K562 (cell line): ENCODE measurements around the gene TJAP1. TPM values are rescaled to one million over a fixed set of nuclear protein-coding genes. Genes with fewer than 3 reads are reported as not detected.

Experiments
- CREM ChIP-seq: IDR thresholded peaks from 2 replicates; pipeline ENCODE4 v1.6.1; 2014; ENCODE audit warnings: antibody characterized with exemption, low read depth
- DNMT1 ChIP-seq: fragments of 450-650 bp; IDR thresholded peaks from 2 replicates; pipeline ENCODE4 v1.6.1; 2016; ENCODE audit warnings: antibody characterized with exemption, mild to moderate bottlenecking
- DPF2 ChIP-seq: fragments of 450-650 bp; IDR thresholded peaks from 2 replicates; pipeline ENCODE4 v1.6.1; 2016
- MCM7 ChIP-seq, 2 experiments: fragments of 450-650 bp; IDR thresholded peaks; 2 replicates each; pipeline ENCODE4 v1.6.1; 2016 to 2018
- PHF20 ChIP-seq: fragments of 450-650 bp; IDR thresholded peaks from 2 replicates; pipeline ENCODE4 v1.6.1; 2018; ENCODE audit not compliant: partially characterized antibody
- SAFB2 ChIP-seq: fragments of 200-400 bp; formaldehyde crosslinking; IDR thresholded peaks from 2 replicates; pipeline ENCODE4 v1.6.1; 2018; ENCODE audit warnings: borderline replicate concordance, low read length, low read depth, moderate library complexity; ENCODE audit not compliant: severe bottlenecking
- TRIM24 ChIP-seq, 2 experiments: fragments of 450-650 bp; IDR thresholded peaks; 2 replicates each; pipeline ENCODE4 v1.6.1; 2016
- ZFP30 ChIP-seq: fragments of 250-450 bp; sonication (Bioruptor Pico); IDR thresholded peaks from 2 replicates; pipeline ENCODE4 v1.8.0; 2022; ENCODE audit warnings: moderate library complexity, mild to moderate bottlenecking, inconsistent platforms, borderline replicate concordance
- ZNF589 ChIP-seq: fragments of 200-800 bp; sonication (Bioruptor generic); IDR thresholded peaks from 2 replicates; pipeline ENCODE4 v1.6.1; 2016; ENCODE audit warnings: low read depth, missing genetic modification characterization, missing compliant biosample characterization
- ZNF668 ChIP-seq: fragments of 250-450 bp; sonication (Bioruptor Pico); IDR thresholded peaks from 2 replicates; pipeline ENCODE4 v1.8.0; 2022; ENCODE audit warnings: mild to moderate bottlenecking, inconsistent platforms
- ZSCAN32 ChIP-seq: fragments of 450-650 bp; formaldehyde crosslinking; IDR thresholded peaks from 2 replicates; pipeline ENCODE4 v1.4.0; 2020; ENCODE audit warnings: mild to moderate bottlenecking, moderate library complexity
- polyA plus RNA-seq, 8 experiments: library from polyadenylated mRNA; depleted of rRNA in 4 of 8; stranded (reverse) in 5 of 8; unstranded in 3 of 8; fragments of >200 nt; fragmentation: Nextera tagmentation in 2 of 8; fragmentation: Illumina TruSeq in 1 of 8; extraction: Ambion mirVana in 2 of 8; extraction: Trizol in 1 of 8; gene quantifications; 2 replicates each; pipeline versions ENCODE4 v1.2.1 to v1.2.3, GENCODE V29; 2011 to 2014; ENCODE audit warnings: inconsistent platforms in 1 of 8, missing spikeins in 1 of 8
- total RNA-seq, 7 experiments: library from RNA; depleted of rRNA in 6 of 7; stranded (reverse); fragments of >200 nt in 6 of 7; fragmentation: Illumina TruSeq in 2 of 7; extraction: Trizol in 2 of 7; gene quantifications; 2 replicates each; pipeline versions ENCODE4 v1.2.1 to v1.2.3, GENCODE V29; 2011 to 2021; ENCODE audit warnings: low replicate concordance in 1 of 7
- TF ChIP-seq, protein P1 (sequence below), 2 experiments: fragments of 450-650 bp; formaldehyde crosslinking in 1 of 2; IDR thresholded peaks; 2 replicates each; pipeline versions ENCODE4 v1.4.0 to v1.6.1; 2014 to 2020; ENCODE audit warnings: mild to moderate bottlenecking in 2 of 2, borderline replicate concordance in 1 of 2, low read depth in 1 of 2
- TF ChIP-seq, protein P2 (sequence below), 2 experiments: IDR thresholded peaks; 2 replicates each; pipeline ENCODE4 v1.6.1; 2011; ENCODE audit warnings: borderline replicate concordance in 1 of 2, control low read depth in 1 of 2, low read depth in 1 of 2, low read length in 1 of 2, mild to moderate bottlenecking in 1 of 2, mixed read lengths in 1 of 2, moderate library complexity in 1 of 2; ENCODE audit not compliant: insufficient read depth in 1 of 2, insufficient read length in 1 of 2, poor library complexity in 1 of 2, severe bottlenecking in 1 of 2; ENCODE audit errors: extremely low read depth in 1 of 2

Gene TJAP1
- total and polyA plus RNA-seq, 9 of the 15 experiments (the other 6 are each of a cell fraction or from before 2014, with no cell fraction given) = 0.06 to 35.8 (median 16.2) TPM

DNA sequence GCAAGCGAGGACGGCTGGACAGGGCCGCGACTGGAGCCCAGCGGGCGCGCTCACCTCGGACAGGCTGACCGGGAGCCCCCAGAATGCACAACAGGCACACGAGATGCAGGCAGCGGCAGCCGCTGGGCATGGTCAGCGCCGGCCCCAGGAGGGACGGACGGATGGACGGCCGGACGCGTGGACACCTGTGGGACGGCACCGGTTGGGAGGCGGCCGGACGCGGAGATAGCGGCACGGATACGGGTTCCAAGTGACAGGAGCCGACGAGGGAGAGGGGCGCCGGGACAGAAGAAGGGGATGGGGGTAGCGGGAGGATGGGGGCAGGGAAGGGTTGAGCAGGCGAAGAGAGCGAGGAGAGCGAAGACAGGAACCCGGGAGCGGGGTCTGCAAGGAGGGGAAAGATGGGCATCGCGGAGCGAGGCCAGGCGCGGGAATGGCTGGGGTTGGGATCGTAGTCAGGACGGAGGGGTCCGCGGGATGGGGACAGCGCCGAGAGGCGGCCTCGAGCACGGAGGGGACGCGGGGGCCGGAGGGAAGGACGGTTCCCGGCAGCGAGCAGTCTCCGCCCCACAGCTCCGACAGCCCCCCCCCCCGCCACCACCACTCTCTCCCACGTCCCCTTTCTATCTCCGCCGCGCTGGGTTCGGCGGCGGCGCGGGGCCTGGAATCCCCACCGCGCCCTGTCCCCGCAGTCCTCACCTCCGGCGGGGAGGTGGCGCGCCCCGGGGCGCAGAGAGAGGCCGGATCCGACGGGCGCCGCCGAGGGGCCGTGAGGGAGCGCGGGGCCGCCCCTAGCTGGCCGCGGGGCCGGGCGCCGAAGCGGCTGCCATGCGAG lies 22.5 kb upstream of the TJAP1 start (continued):
- TF ChIP-seq, protein P1, sequence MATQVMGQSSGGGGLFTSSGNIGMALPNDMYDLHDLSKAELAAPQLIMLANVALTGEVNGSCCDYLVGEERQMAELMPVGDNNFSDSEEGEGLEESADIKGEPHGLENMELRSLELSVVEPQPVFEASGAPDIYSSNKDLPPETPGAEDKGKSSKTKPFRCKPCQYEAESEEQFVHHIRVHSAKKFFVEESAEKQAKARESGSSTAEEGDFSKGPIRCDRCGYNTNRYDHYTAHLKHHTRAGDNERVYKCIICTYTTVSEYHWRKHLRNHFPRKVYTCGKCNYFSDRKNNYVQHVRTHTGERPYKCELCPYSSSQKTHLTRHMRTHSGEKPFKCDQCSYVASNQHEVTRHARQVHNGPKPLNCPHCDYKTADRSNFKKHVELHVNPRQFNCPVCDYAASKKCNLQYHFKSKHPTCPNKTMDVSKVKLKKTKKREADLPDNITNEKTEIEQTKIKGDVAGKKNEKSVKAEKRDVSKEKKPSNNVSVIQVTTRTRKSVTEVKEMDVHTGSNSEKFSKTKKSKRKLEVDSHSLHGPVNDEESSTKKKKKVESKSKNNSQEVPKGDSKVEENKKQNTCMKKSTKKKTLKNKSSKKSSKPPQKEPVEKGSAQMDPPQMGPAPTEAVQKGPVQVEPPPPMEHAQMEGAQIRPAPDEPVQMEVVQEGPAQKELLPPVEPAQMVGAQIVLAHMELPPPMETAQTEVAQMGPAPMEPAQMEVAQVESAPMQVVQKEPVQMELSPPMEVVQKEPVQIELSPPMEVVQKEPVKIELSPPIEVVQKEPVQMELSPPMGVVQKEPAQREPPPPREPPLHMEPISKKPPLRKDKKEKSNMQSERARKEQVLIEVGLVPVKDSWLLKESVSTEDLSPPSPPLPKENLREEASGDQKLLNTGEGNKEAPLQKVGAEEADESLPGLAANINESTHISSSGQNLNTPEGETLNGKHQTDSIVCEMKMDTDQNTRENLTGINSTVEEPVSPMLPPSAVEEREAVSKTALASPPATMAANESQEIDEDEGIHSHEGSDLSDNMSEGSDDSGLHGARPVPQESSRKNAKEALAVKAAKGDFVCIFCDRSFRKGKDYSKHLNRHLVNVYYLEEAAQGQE (IDR thresholded peaks at IDR 0.05; ENCODE audit: borderline replicate concordance) = peak; percentile 83; the same call in 1 of the 2 replicates
- TF ChIP-seq, protein P1 (CRISPR knock-in tag; IDR thresholded peaks at IDR 0.05; ENCODE audit: low read depth) = no peak
- TF ChIP-seq ZNF668 = no peak
- peak; percentile 71; the same call in 1 of the 2 replicates for TF ChIP-seq CREM
- TF ChIP-seq DNMT1 = no peak
- no peak for TF ChIP-seq MCM7 (IDR thresholded peaks at IDR 0.05)
- TF ChIP-seq, protein P2, sequence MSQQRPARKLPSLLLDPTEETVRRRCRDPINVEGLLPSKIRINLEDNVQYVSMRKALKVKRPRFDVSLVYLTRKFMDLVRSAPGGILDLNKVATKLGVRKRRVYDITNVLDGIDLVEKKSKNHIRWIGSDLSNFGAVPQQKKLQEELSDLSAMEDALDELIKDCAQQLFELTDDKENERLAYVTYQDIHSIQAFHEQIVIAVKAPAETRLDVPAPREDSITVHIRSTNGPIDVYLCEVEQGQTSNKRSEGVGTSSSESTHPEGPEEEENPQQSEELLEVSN (IDR thresholded peaks at IDR 0.05; ENCODE audit: borderline replicate concordance in 1 of 2, extremely low read depth in 1 of 2, insufficient read depth in 1 of 2, insufficient read length in 1 of 2, low read depth in 1 of 2, low read length in 1 of 2, poor library complexity in 1 of 2, severe bottlenecking in 1 of 2) = peak in 1 of 2 experiments; percentile 52
- TF ChIP-seq ZSCAN32 (CRISPR knock-in tag) = 0 out of 2 replicates have a peak, but pooled peaks have one; percentile 6
- peak in 1 of 2 experiments; percentile 53; a peak in 1 of 4 replicates for TF ChIP-seq TRIM24 (IDR thresholded peaks at IDR 0.05)
- no peak for TF ChIP-seq ZFP30 (CRISPR knock-in tag)
- no peak for TF ChIP-seq PHF20
- no peak for TF ChIP-seq SAFB2
- TF ChIP-seq DPF2 = no peak
- no peak for TF ChIP-seq ZNF589
